Stimulated activated CD8-positive, alpha-beta memory T cell treated with anti-CD3 and anti-CD28 coated beads, Interleukin-15, amount 100 ng/mL, for 24 hours (primary cell): ENCODE measurements around the gene RIPK1.

Source experiments
- DNase-seq: peaks from one replicate; pipeline ENCODE4 v3.0.0-alpha.2; 2020; ENCODE audit warnings: low read depth

Gene RIPK1

GRCh38 chr6:3163248-3163594 lies 94.9 kb downstream of the RIPK1 start:
- DNase-seq, result no peak

- DNase-seq, result no peak
Observed at GRCh38 chr6:3164388-3164787, 96.1 kb downstream of the RIPK1 start.
